Iris pigment epithelial cell (primary cell): ENCODE results near the gene GUCD1.

Source experiments
- DNase-seq: peaks from one replicate; pipeline ENCODE4 v3.0.0-alpha.2; 2011; ENCODE audit warnings: low read depth

The GUCD1 gene

GRCh38 chr22:24529898-24530297, 25.0 kb downstream of the GUCD1 start:
- DNase-seq = no peak

GRCh38 chr22:24526191-24526590, 28.7 kb downstream of the GUCD1 start:
- no peak for DNase-seq

DNA sequence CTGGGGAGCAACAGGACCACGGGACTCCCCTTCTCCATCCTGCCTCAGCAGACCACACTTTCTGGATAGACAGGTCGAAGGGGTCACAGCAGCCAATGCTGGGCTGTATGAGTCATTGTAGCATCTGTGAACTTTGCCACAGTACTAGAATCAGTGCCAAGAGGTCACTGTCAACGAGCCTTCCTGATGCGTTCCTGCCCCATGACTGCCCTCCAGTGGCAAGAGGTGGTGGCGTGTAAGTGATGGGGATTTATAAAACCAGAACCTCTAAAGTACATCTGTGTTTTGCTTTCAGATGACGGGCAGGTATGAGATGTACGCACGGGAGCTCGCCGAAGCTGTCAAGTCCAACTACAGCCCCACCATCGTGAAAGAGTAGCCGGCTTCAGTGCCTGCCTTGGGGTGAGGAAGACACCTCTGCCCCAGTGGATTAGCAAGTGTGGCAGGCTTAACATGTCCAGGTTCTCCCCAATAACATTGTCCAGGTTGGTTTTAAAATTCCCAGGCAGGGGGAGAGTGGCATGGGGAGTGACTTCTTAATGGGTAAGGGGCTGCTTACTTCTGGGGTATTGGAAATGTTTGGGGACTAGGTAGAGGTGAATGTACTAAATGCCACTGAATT, 29.4 kb downstream of the GUCD1 start:
- DNase-seq = peak; percentile 63

GRCh38 chr22:24523873-24524272, 31.1 kb downstream of the GUCD1 start:
- DNase-seq = peak; percentile 65

DNA sequence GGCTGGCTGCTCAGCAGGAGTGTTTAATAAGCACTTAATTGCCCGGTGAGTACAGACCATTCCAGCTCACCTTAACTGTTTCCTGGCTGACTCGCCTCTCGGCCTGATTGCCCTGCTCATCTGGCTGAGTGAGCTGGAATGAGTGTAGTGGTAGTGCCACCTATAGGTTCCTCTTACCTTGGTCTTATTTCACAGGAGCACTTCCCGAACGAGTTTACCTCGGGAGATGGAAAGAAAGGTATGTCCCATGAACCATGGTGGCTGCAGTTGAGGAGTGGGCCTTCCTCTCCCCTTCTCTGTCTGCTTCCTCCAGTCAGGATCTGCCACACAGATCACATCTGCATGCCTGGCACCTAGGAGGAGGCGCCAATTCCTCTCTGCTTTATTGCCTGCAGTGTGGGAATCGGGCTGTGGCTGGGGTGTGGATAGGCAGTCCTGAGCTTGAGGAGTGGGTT, 33.1 kb downstream of the GUCD1 start:
- DNase-seq = peak; percentile 62

DNA sequence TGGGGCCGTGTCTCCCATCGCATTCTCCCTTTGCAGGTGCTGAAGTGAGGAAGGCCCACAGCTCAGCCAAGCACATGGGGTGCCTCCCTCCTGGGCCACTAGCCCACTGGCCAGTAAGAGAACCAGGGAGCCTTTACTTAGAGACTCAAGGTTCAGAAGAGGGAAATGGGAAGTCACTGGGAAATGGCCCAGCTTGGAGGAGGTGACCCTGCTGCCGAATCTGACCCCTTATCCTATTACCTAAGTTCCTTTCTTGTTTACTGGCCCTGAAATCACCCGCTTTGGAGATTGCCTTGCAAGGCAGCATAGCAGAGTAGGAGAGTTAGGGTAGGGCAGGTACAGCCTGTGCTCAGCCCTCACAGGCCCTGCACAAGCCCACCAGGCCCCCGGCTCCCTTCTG, 35.4 kb downstream of the GUCD1 start:
- no peak for DNase-seq

- no peak for DNase-seq
These were observed 36.0 kb downstream of the GUCD1 start for GRCh38 chr22:24518771-24519485.

DNA sequence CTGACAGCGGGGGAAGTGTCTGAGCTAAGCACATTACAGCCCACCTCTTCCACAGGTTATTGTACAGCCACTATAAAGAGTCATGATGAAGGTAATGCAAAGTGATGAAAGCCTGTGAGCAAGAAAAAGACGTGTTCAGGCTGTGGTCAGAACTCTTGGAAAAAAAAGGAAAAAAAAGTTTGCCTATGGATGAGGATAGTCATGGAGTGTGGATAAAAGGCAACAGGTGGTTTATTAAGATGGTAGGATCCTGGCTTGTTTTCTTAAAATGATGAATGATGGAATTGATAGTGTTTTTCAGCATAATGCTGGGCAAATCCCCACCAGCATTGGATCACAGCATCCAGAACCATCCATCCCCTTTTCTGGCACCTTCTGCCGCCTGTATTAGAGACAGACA, 36.7 kb downstream of the GUCD1 start:
- no peak for DNase-seq

DNA sequence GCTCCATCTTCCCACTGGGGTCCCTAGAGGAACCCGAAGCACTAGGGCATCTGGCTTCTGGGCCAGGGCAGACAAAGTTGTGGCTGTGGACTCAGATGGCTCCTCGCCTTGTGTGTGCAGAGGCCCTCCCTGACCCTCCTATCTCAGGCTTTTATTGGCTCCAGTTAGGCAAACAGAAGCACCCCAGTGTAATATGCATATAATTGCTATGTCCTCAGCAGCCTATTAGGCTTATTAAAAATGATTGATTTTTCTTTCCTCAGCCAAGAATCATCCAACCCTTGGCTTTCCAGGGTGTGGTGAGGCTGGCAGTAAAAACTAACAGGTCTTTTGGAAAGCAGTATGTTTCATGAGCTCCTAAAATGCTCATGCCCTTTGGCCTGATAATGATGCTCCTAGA, 37.5 kb downstream of the GUCD1 start:
- DNase-seq = no peak

- peak; percentile 93 for DNase-seq
These were observed 38.6 kb downstream of the GUCD1 start for GRCh38 chr22:24516301-24516737.

DNA sequence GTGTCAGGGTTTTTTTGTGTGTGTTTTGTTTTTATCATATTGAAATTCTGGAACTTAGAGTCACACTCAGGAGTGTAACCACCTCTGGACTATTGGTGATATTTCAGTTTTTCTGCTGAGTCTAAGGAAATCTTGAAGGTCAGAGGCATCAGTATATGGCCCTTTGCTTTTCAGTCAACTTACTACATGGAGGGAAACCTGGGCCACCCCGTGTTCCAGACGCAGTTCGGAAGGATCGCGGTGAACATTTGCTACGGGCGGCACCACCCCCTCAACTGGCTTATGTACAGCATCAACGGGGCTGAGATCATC, 40.0 kb downstream of the GUCD1 start:
- DNase-seq = no peak

- no peak for DNase-seq
These were observed 40.5 kb downstream of the GUCD1 start for GRCh38 chr22:24514241-24515026.

DNA sequence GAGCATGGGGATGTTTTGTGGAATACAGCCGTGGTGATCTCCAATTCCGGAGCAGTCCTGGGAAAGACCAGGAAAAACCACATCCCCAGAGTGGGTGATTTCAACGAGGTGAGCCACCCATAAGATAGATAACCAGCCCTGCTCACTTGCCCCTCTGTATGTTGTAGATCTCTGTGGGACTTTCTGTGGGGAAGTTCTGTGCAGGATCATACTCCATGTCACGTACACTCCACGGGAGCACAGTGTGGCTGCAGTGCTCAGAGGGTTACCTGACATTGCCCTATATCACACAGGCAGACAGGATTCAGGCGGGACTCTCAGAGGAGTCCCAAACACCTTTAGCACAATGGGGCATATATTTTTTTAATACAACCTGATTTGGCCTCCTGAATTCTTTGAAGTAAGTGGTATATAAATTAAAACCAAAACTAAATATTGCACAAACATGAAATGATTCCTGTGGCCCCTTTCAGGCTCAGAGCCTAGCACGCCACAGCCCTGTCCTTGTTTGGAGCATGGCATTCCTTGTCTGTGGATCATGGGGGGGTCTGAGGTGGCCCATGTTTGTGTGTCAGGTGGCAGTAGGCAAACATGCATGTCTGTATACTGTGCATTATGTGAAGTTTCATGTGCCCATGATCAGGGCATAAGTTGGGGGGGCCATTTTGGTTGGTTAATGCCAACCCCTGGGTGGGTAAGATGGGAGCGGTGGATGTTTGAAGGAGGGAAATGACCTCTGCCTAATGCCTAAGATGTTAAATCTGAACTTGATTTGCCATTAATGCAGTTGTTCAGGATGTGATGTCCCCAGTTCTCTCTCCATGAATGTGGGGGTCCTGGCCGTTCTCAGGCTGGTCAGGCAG, 41.3 kb downstream of the GUCD1 start:
- no peak for DNase-seq

DNA sequence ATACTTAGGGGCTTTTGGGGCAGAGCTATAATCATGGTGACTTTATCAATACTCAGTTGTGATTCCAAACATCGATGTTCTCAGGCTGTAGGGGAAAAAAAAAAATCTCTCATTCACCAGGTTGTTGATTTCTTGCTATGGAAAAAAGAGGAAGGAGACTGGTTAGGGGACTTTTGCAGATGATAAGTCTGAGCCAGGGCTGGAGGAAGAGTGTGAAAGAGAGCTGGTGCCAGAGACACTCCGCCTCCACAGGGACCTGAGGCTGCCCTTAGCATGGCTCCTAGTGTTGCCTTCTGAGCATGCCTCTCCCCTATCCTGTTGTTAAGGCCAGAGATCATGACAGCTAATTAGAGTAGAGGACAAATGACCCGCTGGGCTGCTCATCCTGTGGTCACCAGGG, 42.9 kb downstream of the GUCD1 start:
- no peak for DNase-seq

- peak; percentile 79 for DNase-seq
These were observed 44.0 kb downstream of the GUCD1 start for GRCh38 chr22:24510637-24511625.

- no peak for DNase-seq
These were observed 47.2 kb downstream of the GUCD1 start for GRCh38 chr22:24507716-24508115.

DNA sequence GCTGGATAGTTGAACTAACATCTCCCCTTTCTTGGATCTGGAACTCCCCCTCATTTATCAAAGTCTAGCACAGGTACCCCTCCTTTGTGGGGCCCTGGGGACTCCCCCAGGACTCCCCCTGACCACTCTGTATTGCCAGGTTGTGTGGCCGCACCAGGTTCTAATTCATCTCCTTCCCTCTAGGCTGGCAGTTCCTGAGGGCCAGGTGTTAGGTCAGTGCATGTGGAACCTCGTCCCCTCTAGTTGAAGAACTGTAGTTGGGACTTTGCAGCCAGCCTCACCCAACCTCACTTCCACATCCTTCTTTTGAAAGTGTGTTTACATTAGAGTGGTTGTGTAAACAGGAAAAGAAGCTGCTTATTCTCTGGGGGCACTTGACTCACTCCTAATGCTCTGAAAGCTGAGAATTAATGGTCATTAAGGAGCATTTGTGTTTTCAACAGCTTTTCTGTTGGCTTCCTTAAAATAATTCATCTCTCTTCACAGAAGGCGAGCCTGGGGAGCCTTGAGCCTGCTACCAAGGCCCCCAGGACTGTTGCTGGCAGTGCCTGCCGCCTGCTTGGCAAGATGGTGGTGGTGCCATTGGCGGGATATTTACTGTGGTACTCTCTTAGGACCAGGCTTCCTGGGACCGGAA, 48.0 kb downstream of the GUCD1 start:
- peak; percentile 44 for DNase-seq

GRCh38 chr22:24504956-24505736, 49.8 kb downstream of the GUCD1 start:
- no peak for DNase-seq

DNA sequence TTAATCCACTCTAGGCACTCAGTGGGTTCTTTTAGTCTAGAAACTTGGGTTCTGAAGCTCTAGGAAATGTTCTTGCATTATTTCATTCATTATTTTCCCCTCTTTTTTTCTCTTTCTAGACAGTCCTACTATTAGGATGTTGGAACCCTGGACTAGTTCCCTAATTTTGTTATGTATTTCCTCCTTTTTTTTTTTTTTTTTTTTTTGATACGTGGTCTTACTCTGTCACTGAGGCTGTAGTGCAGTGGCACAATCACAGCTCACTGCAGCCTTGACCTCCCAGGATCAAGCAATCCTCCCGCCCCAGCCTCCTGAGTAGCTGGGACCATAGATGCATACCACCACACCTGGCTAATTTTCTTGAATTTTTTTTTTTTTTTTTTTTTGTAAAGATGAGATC, 50.4 kb downstream of the GUCD1 start:
- no peak for DNase-seq
